Fibroblast of peridontal ligament (primary cell): ENCODE results near the gene FXN.
"Not testable (repeated sequence)": the region's sequence is repeated elsewhere in the genome, so short reads cannot be mapped to it uniquely, and the experiment has no call there.

Experiments
- DNase-seq: peaks from one replicate; pipeline ENCODE4 v3.0.0-alpha.2; 2010; ENCODE audit errors: extremely low read depth

The FXN gene

GRCh38 chr9:69103348-69103996, 67.9 kb downstream of the FXN start:
- not testable (repeated sequence) for DNase-seq

GRCh38 chr9:69104830-69105527, 69.4 kb downstream of the FXN start:
- DNase-seq = no peak

- DNase-seq = peak; percentile 37
Observed at GRCh38 chr9:69107771-69108170, 72.2 kb downstream of the FXN start.

GRCh38 chr9:69108706-69109105, 73.2 kb downstream of the FXN start:
- DNase-seq = not testable (repeated sequence)

- DNase-seq = no peak
Observed at GRCh38 chr9:69109152-69109551, 73.6 kb downstream of the FXN start.

GRCh38 chr9:69112646-69113045, 77.1 kb downstream of the FXN start:
- DNase-seq = not testable (repeated sequence)

GRCh38 chr9:69115621-69116020, 80.1 kb downstream of the FXN start:
- DNase-seq = peak; percentile 94

- DNase-seq = no peak
Observed at GRCh38 chr9:69118656-69119055, 83.1 kb downstream of the FXN start.

GRCh38 chr9:69120380-69121154, 85.0 kb downstream of the FXN start:
- no peak for DNase-seq

- no peak for DNase-seq
Observed at GRCh38 chr9:69121155-69122081, 85.9 kb downstream of the FXN start.

GRCh38 chr9:69122082-69122548, 86.6 kb downstream of the FXN start:
- peak; percentile 67 for DNase-seq

- peak; percentile 86 for DNase-seq
Observed at GRCh38 chr9:69122549-69123141, 87.1 kb downstream of the FXN start.

GRCh38 chr9:69130456-69131441, 95.2 kb downstream of the FXN start:
- DNase-seq = peak; percentile 84

GRCh38 chr9:69131682-69132081, 96.1 kb downstream of the FXN start:
- peak; percentile 87 for DNase-seq

GRCh38 chr9:69132361-69132760, 96.8 kb downstream of the FXN start:
- no peak for DNase-seq

GRCh38 chr9:69134412-69134811, 98.9 kb downstream of the FXN start:
- no peak for DNase-seq

GRCh38 chr9:69136185-69136584, 100.6 kb downstream of the FXN start:
- DNase-seq = no peak

- DNase-seq = no peak
Observed at GRCh38 chr9:69136779-69137178, 101.2 kb downstream of the FXN start.

- no peak for DNase-seq
Observed at GRCh38 chr9:69137311-69137710, 101.8 kb downstream of the FXN start.

GRCh38 chr9:69139596-69139995, 104.0 kb downstream of the FXN start:
- DNase-seq = no peak
